ENCODE measurements around the gene PRICKLE2.

GRCh38 chr3:64111083-64111482 is 114.2 kb downstream of the PRICKLE2 start:
- no peak for TF ChIP-seq RFX5 (IDR thresholded peaks at IDR 0.05)
- TF ChIP-seq EHF (CRISPR knock-in tag; IDR thresholded peaks at IDR 0.05) = no peak
- TF ChIP-seq CHD4 (IDR thresholded peaks at IDR 0.05; ENCODE audit: borderline replicate concordance) = no peak
